HG03060 (cell line): ENCODE measurements around the gene GRIK1.

Experiments used
- ATAC-seq: cut with Tn5 transposase; IDR thresholded peaks from one replicate; pipeline ENCODE4 v1.9.1; 2021; ENCODE audit warnings: low read depth, moderate number of reproducible peaks; ENCODE audit not compliant: unreplicated experiment

Gene GRIK1

GRCh38 chr21:29920938-29921337 is 18.9 kb downstream of the GRIK1 start:
- no peak for ATAC-seq

DNA sequence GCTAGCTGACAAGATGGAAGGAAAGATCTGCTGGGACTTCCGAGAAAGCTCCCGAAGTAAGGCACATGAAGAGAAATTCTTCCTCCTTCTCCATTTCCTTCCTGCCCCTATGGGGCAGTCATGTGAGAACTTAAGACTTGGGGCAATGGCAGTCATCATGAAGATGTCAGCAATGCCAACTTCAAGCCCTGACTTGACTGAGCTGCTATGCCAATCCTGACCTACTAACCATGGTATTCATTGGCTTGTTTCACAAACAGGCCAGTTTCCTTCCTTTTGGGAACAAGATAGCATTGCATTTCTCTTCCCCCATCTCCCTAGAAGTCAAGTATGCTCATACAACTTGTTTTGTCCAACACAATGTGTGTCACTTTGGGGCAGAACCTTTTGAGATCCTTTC is 25.5 kb downstream of the GRIK1 start:
- ATAC-seq: no peak

DNA sequence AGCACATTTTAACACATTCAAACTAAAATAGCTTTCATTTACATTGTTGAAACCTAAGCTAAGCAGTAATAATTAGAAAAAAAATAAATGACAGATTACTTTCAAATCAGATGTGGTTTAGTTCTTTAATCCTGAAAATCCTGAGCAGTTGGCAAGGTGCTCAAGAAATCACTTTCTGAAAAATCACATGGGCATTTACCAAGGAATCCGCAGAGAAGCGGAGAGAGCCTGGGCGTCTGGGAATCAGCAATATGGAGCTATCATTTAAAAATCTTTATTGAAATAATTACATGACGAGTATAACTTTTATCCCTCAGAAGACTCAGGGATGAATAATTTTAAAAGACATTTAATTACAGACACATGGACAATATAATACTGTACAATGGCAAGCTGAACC is 30.2 kb downstream of the GRIK1 start:
- ATAC-seq: no peak

DNA sequence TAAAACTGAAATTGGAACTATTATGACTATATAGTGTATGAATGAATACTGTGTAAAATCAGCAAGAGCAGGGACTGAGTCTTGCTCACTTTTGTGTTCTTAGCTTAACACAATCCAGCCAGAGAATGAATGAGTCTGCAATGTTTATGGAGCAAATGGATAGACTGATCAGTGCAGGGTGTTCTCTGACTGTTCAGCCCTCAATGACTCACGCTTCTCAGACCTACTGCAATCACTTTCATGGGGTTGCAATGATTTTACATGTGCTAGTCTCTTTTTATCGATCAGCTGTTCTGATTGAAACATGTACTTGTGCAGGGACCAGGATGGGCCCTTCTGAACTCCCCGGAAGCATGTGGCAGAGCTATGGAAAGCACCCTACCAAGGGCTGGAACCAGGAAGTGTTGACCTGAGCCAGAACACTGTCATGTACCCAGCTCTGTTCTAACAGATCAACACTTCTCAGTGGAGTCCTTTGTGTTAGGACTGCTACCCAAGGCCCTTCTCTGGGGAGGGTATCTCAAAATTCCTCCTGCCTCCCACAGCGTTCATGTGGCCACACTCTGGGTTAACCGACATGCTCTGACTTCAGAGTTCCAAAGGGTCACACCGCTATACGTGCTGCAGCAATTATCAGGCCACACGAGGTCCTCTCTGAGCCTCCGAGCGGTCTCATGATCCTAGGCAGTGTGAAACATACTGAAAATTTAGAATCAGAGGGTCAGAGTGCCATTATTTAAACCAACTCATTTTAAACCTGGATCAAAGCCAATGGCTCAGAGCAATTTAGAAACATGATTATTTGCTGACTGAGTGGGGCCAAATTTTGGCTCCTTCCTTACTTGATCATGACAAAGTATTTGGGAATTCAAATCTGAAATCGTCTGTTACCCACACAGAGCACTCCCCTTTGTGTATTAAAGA is 35.2 kb downstream of the GRIK1 start:
- ATAC-seq: no peak

GRCh38 chr21:29896884-29897283 is 42.9 kb downstream of the GRIK1 start:
- ATAC-seq: no peak

DNA sequence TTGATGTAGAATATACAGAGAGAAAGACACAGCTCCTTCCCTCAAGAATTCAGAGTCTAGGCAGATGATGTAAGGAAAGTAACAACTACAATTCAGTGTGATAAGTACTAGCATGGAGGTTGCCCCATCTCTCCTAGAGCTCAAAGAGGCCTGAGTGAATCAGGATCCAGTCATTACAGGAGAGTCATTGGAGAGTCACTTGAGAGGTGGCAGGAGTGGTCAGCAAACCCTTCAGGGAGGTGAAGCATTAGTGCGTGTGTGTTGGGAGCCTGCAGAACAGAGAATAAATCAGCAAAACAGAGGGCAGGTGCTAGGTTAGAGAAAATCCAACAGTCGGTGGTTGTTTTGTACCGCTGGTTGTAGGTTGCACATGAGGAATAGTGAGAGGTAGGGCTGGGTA is 46.1 kb downstream of the GRIK1 start:
- ATAC-seq: no peak

GRCh38 chr21:29892379-29892778 is 47.4 kb downstream of the GRIK1 start:
- no peak for ATAC-seq

DNA sequence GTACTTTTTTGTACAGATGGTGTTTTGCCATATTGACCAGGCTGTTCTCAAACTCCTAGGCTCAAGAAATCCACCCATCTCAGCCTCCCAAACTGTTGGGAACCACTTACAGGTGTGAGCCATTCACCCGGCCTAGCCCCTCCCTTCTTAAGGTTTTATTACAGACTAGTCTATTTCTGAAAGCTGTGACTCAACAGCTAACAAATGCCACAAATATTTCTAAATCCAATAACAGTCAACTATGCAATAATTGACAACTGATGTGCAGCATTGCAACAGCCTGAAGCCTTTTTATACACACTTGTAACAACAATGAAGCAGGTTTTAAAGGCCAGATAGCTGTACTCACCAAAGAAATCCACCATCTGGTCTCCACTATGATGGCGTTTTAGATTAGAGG is 51.4 kb downstream of the GRIK1 start:
- ATAC-seq: no peak

GRCh38 chr21:29887313-29888009 is 52.3 kb downstream of the GRIK1 start:
- ATAC-seq: no peak

- no peak for ATAC-seq
Measured at GRCh38 chr21:29885491-29885890, 54.3 kb downstream of the GRIK1 start.

GRCh38 chr21:29875873-29876272 is 63.9 kb downstream of the GRIK1 start:
- no peak for ATAC-seq

- no peak for ATAC-seq
Measured at GRCh38 chr21:29875036-29875716, 64.6 kb downstream of the GRIK1 start.

- no peak for ATAC-seq
Measured at GRCh38 chr21:29873908-29874307, 65.9 kb downstream of the GRIK1 start.

DNA sequence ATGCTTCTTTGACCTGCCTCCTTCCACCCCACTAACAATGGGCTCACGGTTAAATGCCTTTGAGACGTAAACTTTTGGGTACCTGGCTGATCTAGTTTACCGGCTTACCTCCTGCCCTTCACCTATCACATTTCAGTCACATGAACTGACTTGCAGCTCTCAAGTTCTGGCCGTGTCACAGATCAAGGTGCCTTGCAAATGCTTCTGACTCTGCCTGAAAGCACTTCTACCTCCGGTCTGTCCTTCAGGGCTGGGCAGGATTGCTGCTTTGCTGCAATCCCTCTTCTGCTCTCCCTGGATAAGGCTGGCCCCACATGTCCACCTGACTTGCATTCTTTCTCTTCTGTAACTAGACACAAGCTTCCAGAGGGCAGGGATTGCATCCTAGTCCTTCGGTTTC is 69.0 kb downstream of the GRIK1 start:
- ATAC-seq: no peak

DNA sequence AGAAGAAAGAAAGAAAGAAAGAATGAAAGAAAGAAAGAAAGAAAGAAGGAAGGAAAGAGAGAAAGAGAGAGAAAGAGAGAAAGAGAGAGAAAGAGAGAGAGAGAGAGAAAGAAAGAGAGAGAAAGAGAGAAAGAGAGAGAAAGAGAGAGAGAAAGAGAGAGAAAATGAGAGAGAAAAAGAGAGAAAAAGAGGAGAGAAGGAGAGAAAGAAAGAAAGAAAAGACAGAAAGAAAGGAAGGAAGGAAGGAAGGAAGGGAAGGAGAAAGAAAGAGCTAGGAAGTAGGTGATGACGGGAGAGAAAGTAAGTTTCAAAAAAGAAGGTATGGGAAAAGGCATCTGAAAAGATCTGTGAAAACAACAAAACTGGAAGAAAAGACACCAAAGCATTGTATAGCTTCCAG is 72.0 kb downstream of the GRIK1 start:
- no peak for ATAC-seq

- no peak for ATAC-seq
Measured at GRCh38 chr21:29860346-29860745, 79.5 kb downstream of the GRIK1 start.

DNA sequence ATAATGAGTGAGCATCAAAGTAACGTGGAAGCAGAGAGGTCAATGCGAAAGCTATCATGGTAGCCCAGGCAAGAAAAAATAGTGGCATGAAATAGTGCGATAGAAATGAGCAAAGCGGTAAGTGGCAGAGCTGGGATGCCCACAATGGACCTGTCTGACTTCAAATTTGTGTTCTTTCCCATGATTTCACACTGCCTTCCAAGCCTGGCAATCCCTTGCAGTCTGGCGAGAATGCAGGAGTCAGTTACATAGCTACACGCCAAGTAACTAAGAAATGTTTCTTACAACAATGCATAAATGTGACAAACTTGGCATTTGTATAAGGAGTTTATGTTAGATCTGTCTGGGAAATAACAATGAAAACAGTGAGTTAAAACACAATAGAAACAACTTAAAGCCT is 82.6 kb downstream of the GRIK1 start:
- ATAC-seq: no peak

DNA sequence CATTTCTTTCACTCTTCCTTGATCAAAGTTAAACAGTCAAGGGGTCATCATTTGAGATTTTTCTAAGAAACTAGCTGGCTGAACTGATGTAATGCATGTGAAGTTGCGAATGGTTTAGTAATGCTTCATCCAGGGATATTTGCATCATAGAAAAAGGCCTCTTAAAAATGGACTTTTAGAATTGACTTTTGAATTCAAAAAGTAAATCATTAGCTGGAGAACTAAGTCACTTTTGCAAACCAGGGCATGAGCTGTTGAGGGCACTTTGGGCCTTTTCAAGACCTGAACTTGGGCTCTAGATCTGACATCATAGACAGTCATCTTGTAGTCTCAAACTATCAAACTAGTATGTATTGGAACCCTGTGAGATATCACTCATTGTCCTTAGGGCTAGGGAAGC is 85.0 kb downstream of the GRIK1 start:
- no peak for ATAC-seq

- ATAC-seq: no peak
Measured at GRCh38 chr21:29851611-29852010, 88.2 kb downstream of the GRIK1 start.

- no peak for ATAC-seq
Measured at GRCh38 chr21:29849735-29850176, 90.0 kb downstream of the GRIK1 start.

- no peak for ATAC-seq
Measured at GRCh38 chr21:29843804-29844203, 96.0 kb downstream of the GRIK1 start.
